AG04449 (cell line): ENCODE data around the gene MRPS6.

ENCODE experiments used
- CTCF ChIA-PET: fragments of 350-600 bp; formaldehyde crosslinking; extraction: SDS; loops from one replicate; lab custom pipeline; 2021; ENCODE audit warnings: antibody characterized with exemption; lab: Yijun Ruan, JAX
- POLR2A ChIA-PET: fragments of 400-600, 350-600 bp; formaldehyde crosslinking; extraction: SDS; loops from one replicate; lab custom pipeline; 2020; ENCODE audit warnings: antibody characterized with exemption, inconsistent platforms; lab: Yijun Ruan, JAX
- DNase-seq: peaks from one replicate; pipeline ENCODE4 v3.0.0-alpha.2; 2010; ENCODE audit warnings: low read depth, low spot score
- H3K4me3 ChIP-seq: 2 replicates; pipeline ENCODE4 v1.5.1; 2011; ENCODE audit warnings: low read depth, mild to moderate bottlenecking, control low read depth, low read length
- CTCF ChIP-seq: IDR thresholded peaks from one replicate; pipeline ENCODE4 v1.5.1; 2011; ENCODE audit warnings: mild to moderate bottlenecking, moderate library complexity, low read length, control low read depth, inconsistent platforms; ENCODE audit not compliant: insufficient read depth; ENCODE audit errors: missing control alignments

The MRPS6 gene

GRCh38 chr21:34158866-34159835, 85.8 kb downstream of the MRPS6 start:
- ChIA-PET POLR2A (no interaction called here), CTCF (interaction anchor here (1.1 kb wide), 2 partner anchors 11 to 203 kb away, joined by 3 read pairs; no protein-coding TSS in a partner anchor)
- DNase-seq = no peak
- H3K4me3 ChIP-seq = no peak overlapping the region
- no peak for TF ChIP-seq CTCF

GRCh38 chr21:34166468-34166867, 93.1 kb downstream of the MRPS6 start:
- ChIA-PET CTCF (interaction anchor here (1.7 kb wide), 1 partner anchor 36 kb away, joined by 5 read pairs; no protein-coding TSS in a partner anchor), POLR2A (no interaction called here)
- no peak for DNase-seq
- TF ChIP-seq CTCF = no peak
- H3K4me3 ChIP-seq = no peak overlapping the region

GRCh38 chr21:34170886-34171285, 97.5 kb downstream of the MRPS6 start:
- no peak for DNase-seq
- H3K4me3 ChIP-seq = no peak overlapping the region
- ChIA-PET CTCF (no interaction called here), POLR2A (no interaction called here)
- TF ChIP-seq CTCF = no peak

GRCh38 chr21:34174470-34174869, 101.1 kb downstream of the MRPS6 start:
- CTCF ChIA-PET = interaction anchor here (1.8 kb wide), 1 partner anchor 28 kb away, joined by 6 read pairs; no protein-coding TSS in a partner anchor
- DNase-seq = no peak
- no peak overlapping the region for H3K4me3 ChIP-seq
- POLR2A ChIA-PET = no interaction called here
- TF ChIP-seq CTCF = no peak

GRCh38 chr21:34176448-34176847, 103.1 kb downstream of the MRPS6 start:
- DNase-seq = no peak
- POLR2A ChIA-PET = no interaction called here
- H3K4me3 ChIP-seq = no peak overlapping the region
- CTCF ChIA-PET = interaction anchor here (1.4 kb wide), 1 partner anchor 10 kb away, joined by 3 read pairs; no protein-coding TSS in a partner anchor
- no peak for TF ChIP-seq CTCF

- POLR2A ChIA-PET = no interaction called here
- no peak for DNase-seq
- H3K4me3 ChIP-seq = no peak overlapping the region
- CTCF ChIA-PET = interaction anchor here (1.2 kb wide), 1 partner anchor 235 kb away, joined by 3 read pairs; no protein-coding TSS in a partner anchor
- no peak for TF ChIP-seq CTCF
These were observed 104.7 kb downstream of the MRPS6 start for GRCh38 chr21:34177919-34178567.
